ENCODE data around the gene ARL6IP1.

- TF ChIP-seq POLR2AphosphoS5 (IDR thresholded peaks at IDR 0.05; ENCODE audit: low read depth, low read length) (no peak), REST (IDR thresholded peaks at IDR 0.05; ENCODE audit: insufficient read depth in 1 of 2, low read depth in 2 of 2, low read length in 2 of 2) (no peak), TAF1 (IDR thresholded peaks at IDR 0.05; ENCODE audit: borderline replicate concordance, insufficient read depth, low read length) (no peak), SIN3A (IDR thresholded peaks at IDR 0.05; ENCODE audit: borderline replicate concordance, insufficient read depth, low read length) (no peak), FOXP2 (optimal IDR thresholded peaks at IDR 0.05; ENCODE audit: borderline replicate concordance, extremely low read depth, extremely low read length, insufficient read depth) (no peak)
These were observed 4.0 kb upstream of the ARL6IP1 start for GRCh38 chr16:18805257-18805773.
